A673 (cell line): ENCODE data around the gene PIGW. TPM values are rescaled to one million over a fixed set of nuclear protein-coding genes. Genes with fewer than 3 reads are reported as not detected.
"Not testable (repeated sequence)": the region's sequence is repeated elsewhere in the genome, so short reads cannot be mapped to it uniquely, and the experiment has no call there.

Experiments
- BruUV-seq: library from RNA; stranded (reverse); fragments of 400-500 nt; replicated peaks from 2 replicates; lab custom pipeline; 2021; lab: Mats Ljungman, UMichigan
- CTCF ChIA-PET: fragments of 300-600 bp; sonication (Branson Sonifier 250); formaldehyde crosslinking; loops from one replicate; lab custom pipeline; 2022; ENCODE audit warnings: antibody characterized with exemption; lab: Charles Lee
- POLR2A ChIA-PET: fragments of 300-600 bp; sonication (Branson Sonifier 250); formaldehyde crosslinking; loops from one replicate; lab custom pipeline; 2022; ENCODE audit warnings: antibody characterized with exemption; ENCODE audit not compliant: low non-redundant PET; lab: Charles Lee
- DNase-seq: peaks from one replicate; pipeline ENCODE4 v3.0.0-alpha.2; 2015; ENCODE audit warnings: low spot score
- H3K27ac ChIP-seq: fragments of 200-600 bp; sonication (generic); 2 replicates; pipeline ENCODE4 v1.5.1; 2016; ENCODE audit warnings: mixed run types, low read depth, mild to moderate bottlenecking, mixed read lengths, antibody characterized with exemption, low read length; ENCODE audit not compliant: poor library complexity, severe bottlenecking
- H3K27me3 ChIP-seq: fragments of 200-600 bp; sonication (generic); replicated peaks from 2 replicates; pipeline ENCODE4 v1.6.1; 2017; ENCODE audit warnings: mixed run types, low read depth, mild to moderate bottlenecking, mixed read lengths, antibody characterized with exemption, low read length; ENCODE audit not compliant: insufficient read depth, poor library complexity
- H3K36me3 ChIP-seq: fragments of 200-600 bp; sonication (generic); 2 replicates; pipeline ENCODE4 v1.6.1; 2016; ENCODE audit warnings: mixed run types, mild to moderate bottlenecking, mixed read lengths, antibody characterized with exemption, low read length; ENCODE audit not compliant: insufficient read depth, poor library complexity, severe bottlenecking
- H3K4me1 ChIP-seq: fragments of 200-600 bp; sonication (generic); 2 replicates; pipeline ENCODE4 v1.6.1; 2017; ENCODE audit warnings: mixed run types, mild to moderate bottlenecking, mixed read lengths, antibody characterized with exemption, low read length; ENCODE audit not compliant: insufficient read depth, poor library complexity, severe bottlenecking
- H3K4me3 ChIP-seq: fragments of 200-600 bp; sonication (generic); 2 replicates; pipeline ENCODE4 v1.5.1; 2016; ENCODE audit warnings: low read depth, mixed run types, mild to moderate bottlenecking, mixed read lengths, low read length; ENCODE audit not compliant: poor library complexity, severe bottlenecking
- H3K9me3 ChIP-seq: fragments of 200-600 bp; sonication (generic); 2 replicates; pipeline ENCODE4 v1.6.1; 2016; ENCODE audit warnings: mixed run types, low read depth, mild to moderate bottlenecking, mixed read lengths, antibody characterized with exemption, low read length; ENCODE audit not compliant: poor library complexity, severe bottlenecking
- CTCF ChIP-seq: fragments of 300-800, 200-600 bp; sonication (generic); conservative IDR thresholded peaks from 2 replicates; pipeline ENCODE4 v1.5.1; 2017; ENCODE audit warnings: low read depth, mild to moderate bottlenecking, antibody characterized with exemption, low read length, moderate library complexity, mixed read lengths
- EZH2 ChIP-seq: fragments of 200-600 bp; sonication (generic); IDR thresholded peaks from 2 replicates; pipeline ENCODE4 v1.6.1; 2017; ENCODE audit warnings: borderline replicate concordance, low read depth, mild to moderate bottlenecking, mixed read lengths, antibody characterized with exemption, low read length; ENCODE audit not compliant: poor library complexity, severe bottlenecking
- intact Hi-C: fragments of 100-400 bp; cut with micrococcal nuclease; formaldehyde crosslinking; loops from one replicate; pipeline ENCODE4 v1.10.0; 2022; ENCODE audit not compliant: unreplicated experiment
- total RNA-seq: library from RNA; stranded (reverse); gene quantifications from 2 replicates; pipeline ENCODE4 v1.2.3, GENCODE V29; 2021

PIGW gene
- total RNA-seq, 1 experiment from 2014 or later = 10.3 TPM

- TF ChIP-seq CTCF (no peak), EZH2 (no peak)
- no peaks in the 10 kb centered on the region for H3K36me3 ChIP-seq
- BruUV-seq = no TSS peak
- H3K4me3 ChIP-seq = no peak overlapping the region
- no peaks in the 10 kb centered on the region for H3K9me3 ChIP-seq
- H3K27ac ChIP-seq = no peak overlapping the region
- no peaks in the 10 kb centered on the region for H3K4me1 ChIP-seq
- no peaks in the 10 kb centered on the region for H3K27me3 ChIP-seq
- DNase-seq = no peak
- CTCF ChIA-PET = no interaction called here
- intact Hi-C loops = no loop called here
- POLR2A ChIA-PET = no interaction called here
These were observed 28.0 kb upstream of the PIGW start for GRCh38 chr17:36506831-36507230.

GRCh38 chr17:36507266-36507665 lies 27.5 kb upstream of the PIGW start:
- no peaks in the 10 kb centered on the region for H3K9me3 ChIP-seq
- intact Hi-C loops = no loop called here
- no TSS peak for BruUV-seq
- no peak for TF ChIP-seq EZH2
- no peak for TF ChIP-seq CTCF
- H3K4me3 ChIP-seq = no peak overlapping the region
- no peak for DNase-seq
- H3K27ac ChIP-seq = no peak overlapping the region
- H3K27me3 ChIP-seq = no peaks in the 10 kb centered on the region
- H3K4me1 ChIP-seq = no peaks in the 10 kb centered on the region
- ChIA-PET CTCF (no interaction called here), POLR2A (no interaction called here)
- no peaks in the 10 kb centered on the region for H3K36me3 ChIP-seq

DNA sequence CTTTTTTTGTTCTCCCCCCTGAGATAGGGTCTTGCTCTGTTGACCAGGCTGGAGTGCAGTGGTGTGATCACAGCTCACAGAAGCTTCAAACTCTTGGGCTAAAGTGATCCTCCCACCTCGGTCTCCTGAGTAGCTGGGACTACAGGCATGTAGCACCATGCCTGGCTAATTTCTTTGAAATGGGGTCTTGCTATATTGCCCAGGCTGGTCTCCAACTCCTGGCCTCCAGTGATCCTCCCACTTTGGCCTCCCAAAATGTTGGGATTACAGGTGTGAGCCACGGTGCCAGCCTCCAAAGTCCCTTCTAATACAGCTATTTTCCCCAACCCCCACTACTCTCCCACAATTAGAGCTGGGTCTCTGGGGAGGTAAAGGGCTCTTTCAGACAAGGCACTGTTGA lies 26.3 kb upstream of the PIGW start:
- H3K9me3 ChIP-seq, H3K27ac ChIP-seq, BruUV-seq, H3K4me1 ChIP-seq, H3K36me3 ChIP-seq, POLR2A ChIA-PET, CTCF ChIA-PET, H3K4me3 ChIP-seq, DNase-seq, intact Hi-C loops, H3K27me3 ChIP-seq: not testable (repeated sequence)

GRCh38 chr17:36509272-36509985 lies 25.4 kb upstream of the PIGW start:
- no TSS peak for BruUV-seq
- Histone ChIP-seq H3K9me3 (no peaks in the 10 kb centered on the region), H3K4me3 (no peak overlapping the region), H3K4me1 (no peaks in the 10 kb centered on the region), H3K27me3 (no peaks in the 10 kb centered on the region), H3K27ac (no peak overlapping the region), H3K36me3 (no peaks in the 10 kb centered on the region)
- intact Hi-C loops = no loop called here
- DNase-seq = no peak
- TF ChIP-seq CTCF = no peak
- TF ChIP-seq EZH2 = no peak
- ChIA-PET CTCF (no interaction called here), POLR2A (no interaction called here)
